Measurements from ENCODE around the gene SMG7. TPM values are rescaled to one million over a fixed set of nuclear protein-coding genes. Genes with fewer than 3 reads are reported as not detected.

SMG7 gene
- total and polyA plus RNA-seq, 9 donors, result 21.8 to 65.3 (median 47.2) TPM

- no peak for DNase-seq
- Histone ChIP-seq H3K4me3 (no peak overlapping the region), H3K27me3 (no peaks in the 10 kb centered on the region), H3K4me1 (ENCODE audit: insufficient read depth) (no peaks in the 10 kb centered on the region), H3K9me3 (no peaks in the 10 kb centered on the region), H3K27ac (no peak overlapping the region), H3K36me3 (no peaks in the 10 kb centered on the region)
- 84 to 92% (median 89%) methylated on average over 2 of the region's 2 CpGs for WGBS, 3 donors
- TF ChIP-seq CTCF (IDR thresholded peaks at IDR 0.05) (no peak), EP300 (IDR thresholded peaks at IDR 0.05) (no peak)
- intact Hi-C loops (cut with DNase I), result no loop called here
Measured at GRCh38 chr1:183516725-183517124, 44.4 kb downstream of the SMG7 start.

GRCh38 chr1:183517401-183517800, 45.1 kb downstream of the SMG7 start:
- no peaks in the 10 kb centered on the region for H3K27me3 ChIP-seq
- no peak for TF ChIP-seq EP300 (IDR thresholded peaks at IDR 0.05)
- TF ChIP-seq POLR2A (IDR thresholded peaks at IDR 0.05), result no peak
- no peak overlapping the region for H3K4me3 ChIP-seq
- no peaks in the 10 kb centered on the region for H3K4me1 ChIP-seq (ENCODE audit: insufficient read depth)
- intact Hi-C loops (cut with DNase I), result no loop called here
- no peak for DNase-seq
- H3K9me3 ChIP-seq, result no peaks in the 10 kb centered on the region
- no peak overlapping the region for H3K27ac ChIP-seq
- WGBS, 3 donors, result 84 to 91% (median 91%) methylated on average over 6 of the region's 6 CpGs
- no peaks in the 10 kb centered on the region for H3K36me3 ChIP-seq

DNA sequence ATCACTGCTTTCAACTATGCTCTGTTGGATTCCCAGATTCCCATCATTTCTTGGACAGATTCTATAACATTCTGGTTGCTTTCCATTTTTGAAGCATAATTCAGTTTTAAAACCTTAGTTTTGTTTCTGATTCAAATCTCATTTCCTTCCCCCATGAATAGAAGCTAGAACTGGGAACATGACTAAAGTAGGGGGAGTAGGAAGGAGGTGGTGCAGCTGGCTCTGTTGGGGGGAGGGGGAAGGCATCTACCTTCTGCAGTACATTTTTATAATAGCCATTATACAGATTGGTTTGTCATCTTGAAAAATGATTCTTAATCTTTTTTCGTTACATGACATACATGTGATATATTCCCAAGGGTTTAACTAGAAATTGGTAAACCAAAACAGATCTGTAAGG, 48.1 kb downstream of the SMG7 start:
- Histone ChIP-seq H3K27me3 (no peaks in the 10 kb centered on the region), H3K36me3 (no peaks in the 10 kb centered on the region), H3K9me3 (no peaks in the 10 kb centered on the region), H3K4me1 (ENCODE audit: insufficient read depth) (no peaks in the 10 kb centered on the region), H3K27ac (no peak overlapping the region), H3K4me3 (no peak overlapping the region)
- no peak for DNase-seq
- TF ChIP-seq CTCF (IDR thresholded peaks at IDR 0.05), result no peak
- no peak for TF ChIP-seq POLR2A (IDR thresholded peaks at IDR 0.05)
- TF ChIP-seq EP300 (IDR thresholded peaks at IDR 0.05), result no peak
- intact Hi-C loops (cut with DNase I), result no loop called here
- 82 to 94% (median 92%) methylated on average over 1 of the region's 1 CpG for WGBS, 3 donors

DNA sequence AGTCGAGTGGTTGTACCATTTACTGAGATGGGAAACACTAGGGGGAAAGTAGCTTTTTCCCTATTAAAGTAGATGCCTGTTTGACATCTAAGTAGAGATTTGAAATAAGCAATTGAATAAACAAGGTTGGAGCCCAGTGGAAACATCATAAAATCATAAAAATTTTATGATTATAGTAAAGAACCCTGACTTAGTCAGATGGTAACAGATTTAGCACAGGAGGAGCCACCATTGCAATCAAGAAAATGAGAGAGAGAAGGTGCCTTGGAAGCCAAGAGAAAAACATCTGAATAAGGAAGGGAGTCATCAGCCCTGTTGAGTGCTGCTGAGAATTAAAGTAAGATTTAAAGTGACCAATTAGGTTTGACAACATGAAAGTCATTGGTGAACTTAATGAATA, 49.8 kb downstream of the SMG7 start:
- TF ChIP-seq CTCF (IDR thresholded peaks at IDR 0.05) (no peak), EP300 (IDR thresholded peaks at IDR 0.05) (no peak), POLR2A (IDR thresholded peaks at IDR 0.05) (no peak)
- H3K4me1 ChIP-seq (ENCODE audit: insufficient read depth), result no peaks in the 10 kb centered on the region
- DNase-seq, result no peak

GRCh38 chr1:183528577-183528976, 56.3 kb downstream of the SMG7 start:
- TF ChIP-seq EP300 (IDR thresholded peaks at IDR 0.05) (no peak), CTCF (IDR thresholded peaks at IDR 0.05) (no peak), POLR2A (IDR thresholded peaks at IDR 0.05) (no peak)
- H3K27ac ChIP-seq, result no peak overlapping the region
- intact Hi-C loops (cut with DNase I), result no loop called here
- H3K27me3 ChIP-seq, result no peaks in the 10 kb centered on the region
- no peak overlapping the region for H3K4me3 ChIP-seq
- no peaks in the 10 kb centered on the region for H3K4me1 ChIP-seq (ENCODE audit: insufficient read depth)
- 93 to 99% (median 98%) methylated on average over 3 of the region's 3 CpGs for WGBS, 3 donors
- no peaks in the 10 kb centered on the region for H3K36me3 ChIP-seq
- no peak for DNase-seq
- no peaks in the 10 kb centered on the region for H3K9me3 ChIP-seq

More for the DNA sequence above, 49.8 kb downstream of the SMG7 start:
- no peaks in the 10 kb centered on the region for H3K9me3 ChIP-seq
- 92 to 100% (median 95%) methylated on average over 1 of the region's 1 CpG for WGBS, 3 donors
- no peaks in the 10 kb centered on the region for H3K36me3 ChIP-seq
- H3K27ac ChIP-seq, result no peak overlapping the region
- H3K4me3 ChIP-seq, result no peak overlapping the region
- H3K27me3 ChIP-seq, result no peaks in the 10 kb centered on the region
- intact Hi-C loops (cut with DNase I), result no loop called here
